Fibroblast of upper back skin (primary cell): Measurements from ENCODE around the gene CYP4F8.
A peak's percentile ranks its signal among the peaks of the same experiment; 100 is the strongest.

Experiments used
- DNase-seq: peaks from one replicate; pipeline ENCODE4 v3.0.0-alpha.2; 2013

The CYP4F8 gene

DNA sequence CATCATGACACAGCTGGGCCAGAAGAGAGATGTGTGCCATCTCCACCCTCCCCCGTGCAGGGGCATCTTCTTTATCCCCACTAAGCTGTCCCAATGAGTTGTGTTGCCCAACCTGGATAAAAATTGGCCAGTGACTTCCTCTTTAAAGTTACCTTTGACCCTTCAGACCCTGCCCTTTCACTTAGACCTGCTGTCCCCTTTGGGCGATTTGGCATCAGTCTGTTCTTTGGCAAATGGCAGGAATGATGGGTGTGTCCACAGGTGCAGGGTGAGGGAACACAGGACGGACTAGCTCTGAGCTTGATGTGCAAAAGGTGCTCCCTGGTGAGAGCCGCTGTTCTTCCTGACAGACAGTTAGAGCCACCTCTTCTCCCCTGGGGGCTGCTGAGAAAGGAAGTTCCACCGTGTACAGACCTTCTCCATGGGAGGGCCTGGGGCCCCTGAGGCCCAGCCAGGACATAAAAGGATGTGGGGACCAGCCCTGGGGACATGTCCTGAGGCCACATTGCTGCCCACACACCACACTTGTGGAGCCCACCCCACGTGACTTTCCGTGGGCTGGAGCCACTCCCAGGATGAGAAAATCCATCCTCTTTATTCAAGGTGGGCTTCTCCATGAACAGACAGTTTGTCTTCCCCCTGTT, 1.7 kb downstream of the CYP4F8 start:
- no peak for DNase-seq

GRCh38 chr19:15618321-15618720, 3.3 kb downstream of the CYP4F8 start:
- no peak for DNase-seq

DNA sequence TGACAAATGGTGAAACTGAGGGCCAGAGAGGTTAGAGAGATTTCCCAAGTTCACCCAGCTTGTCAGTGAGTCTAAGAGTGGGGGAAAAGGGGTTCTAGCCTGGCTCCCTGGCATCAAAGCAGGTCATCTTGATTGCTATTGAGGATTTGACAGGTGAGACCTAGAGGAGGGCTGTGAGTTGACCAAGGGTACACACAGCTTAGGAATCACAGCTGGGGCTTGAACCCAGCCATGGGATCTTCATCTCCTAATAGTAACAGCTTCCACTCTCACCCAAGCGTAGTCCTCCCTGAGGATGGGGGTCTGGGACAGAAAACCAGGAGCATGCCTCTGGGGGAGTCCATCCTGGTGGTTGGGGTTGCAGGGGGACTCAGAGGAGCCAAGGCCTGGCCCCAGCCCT, 6.8 kb downstream of the CYP4F8 start:
- no peak for DNase-seq

GRCh38 chr19:15622991-15623390, 8.0 kb downstream of the CYP4F8 start:
- no peak for DNase-seq

DNA sequence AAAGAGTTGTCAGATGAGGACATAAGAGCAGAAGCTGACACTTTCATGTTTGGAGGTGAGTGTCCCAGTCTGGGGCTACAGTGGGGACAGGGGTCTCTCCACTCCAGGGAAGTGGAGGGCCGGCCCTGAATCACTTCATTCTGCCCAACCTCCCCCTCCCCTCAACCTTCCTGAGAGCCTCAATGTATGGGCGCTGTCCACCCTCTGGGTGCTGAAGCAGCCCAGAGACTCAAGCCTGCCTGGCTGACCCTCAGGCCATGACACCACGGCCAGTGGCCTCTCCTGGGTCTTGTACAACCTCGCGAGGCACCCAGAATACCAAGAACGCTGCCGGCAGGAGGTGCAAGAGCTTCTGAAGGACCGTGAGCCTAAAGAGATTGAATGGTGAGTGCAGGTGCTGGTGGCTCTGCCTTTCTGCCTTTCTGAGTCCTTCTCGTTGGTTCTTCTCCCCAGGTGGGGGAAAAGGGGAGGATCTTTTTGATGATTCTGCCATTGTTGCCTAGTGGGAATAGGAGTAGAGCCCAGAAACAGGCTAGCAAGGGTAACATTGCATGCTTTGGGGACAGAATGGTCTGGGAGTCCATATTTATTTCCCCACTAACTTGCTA, 8.8 kb downstream of the CYP4F8 start:
- DNase-seq, result no peak

DNA sequence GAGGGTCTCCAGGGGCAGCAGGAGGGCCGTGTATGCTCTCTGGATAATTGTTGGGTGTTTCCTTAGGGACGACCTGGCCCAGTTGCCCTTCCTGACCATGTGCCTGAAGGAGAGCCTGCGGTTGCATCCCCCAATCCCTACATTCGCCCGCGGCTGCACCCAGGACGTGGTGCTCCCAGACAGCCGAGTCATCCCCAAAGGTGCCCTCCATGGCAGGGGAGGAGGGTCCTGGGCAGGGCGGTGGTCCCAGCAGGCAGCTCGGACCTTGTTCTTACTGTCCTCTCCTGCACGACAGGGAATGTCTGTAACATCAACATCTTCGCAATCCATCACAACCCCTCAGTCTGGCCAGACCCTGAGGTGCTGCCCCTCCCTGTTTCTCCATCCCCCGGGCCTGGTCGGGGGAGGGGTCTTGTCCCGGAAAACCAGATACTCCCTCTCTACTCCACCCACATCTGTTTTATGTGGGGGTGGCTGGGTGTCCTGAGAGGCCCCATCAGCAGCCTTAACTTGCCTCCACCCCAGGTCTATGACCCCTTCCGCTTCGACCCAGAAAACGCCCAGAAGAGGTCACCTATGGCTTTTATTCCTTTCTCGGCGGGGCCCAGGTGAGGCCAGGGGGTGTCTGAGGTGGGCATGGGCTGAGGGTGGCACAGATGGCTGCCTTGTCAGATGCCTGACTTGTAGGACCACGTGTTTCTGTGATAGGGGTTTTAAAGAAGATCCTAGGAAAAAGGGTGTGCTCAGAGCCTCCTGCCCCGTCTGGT, 13.4 kb downstream of the CYP4F8 start:
- DNase-seq, result no peak

- peak; percentile 26 for DNase-seq
Measured at GRCh38 chr19:15629003-15629880, 14.2 kb downstream of the CYP4F8 start.

DNA sequence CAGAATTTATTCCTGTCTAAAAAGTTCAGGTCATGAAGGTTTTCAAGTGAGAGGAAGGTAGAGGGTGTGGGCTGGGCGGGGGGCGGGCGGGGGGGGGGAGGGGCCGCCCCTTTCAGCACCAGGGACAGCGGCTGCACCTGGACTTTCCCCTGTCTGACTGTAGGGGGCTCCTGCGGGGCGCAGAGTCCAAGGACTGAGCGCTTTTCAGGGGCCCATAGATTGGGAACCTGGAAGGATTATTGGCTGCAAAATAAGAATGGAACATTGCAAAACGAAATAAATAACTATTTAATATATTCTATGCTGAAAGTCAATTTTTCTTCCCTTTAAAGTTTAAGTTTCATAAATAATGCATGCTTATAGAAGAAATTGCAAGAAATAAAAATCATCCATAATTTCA, 16.8 kb downstream of the CYP4F8 start:
- DNase-seq, result peak; percentile 1

GRCh38 chr19:15633082-15633835, 18.2 kb downstream of the CYP4F8 start:
- no peak for DNase-seq

DNA sequence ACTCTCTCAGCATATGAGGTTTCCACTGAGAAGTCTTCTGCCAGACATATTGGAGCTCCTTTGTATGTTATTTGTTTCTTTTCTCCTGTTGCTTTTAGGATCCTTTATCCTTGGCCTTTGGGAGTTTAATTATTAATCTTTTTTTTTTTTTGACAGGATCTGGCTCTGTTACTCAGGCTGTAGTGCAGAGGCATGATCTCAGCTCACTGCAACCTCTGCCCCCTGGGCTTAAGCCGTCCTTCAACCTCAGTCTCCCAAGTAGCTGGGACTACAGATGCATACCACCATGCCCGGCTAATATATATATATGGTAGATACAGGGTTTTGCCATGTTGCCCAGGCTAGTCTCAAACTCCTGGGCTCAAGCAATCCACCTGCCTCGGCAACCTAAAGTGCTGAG, 19.1 kb downstream of the CYP4F8 start:
- no peak for DNase-seq

DNA sequence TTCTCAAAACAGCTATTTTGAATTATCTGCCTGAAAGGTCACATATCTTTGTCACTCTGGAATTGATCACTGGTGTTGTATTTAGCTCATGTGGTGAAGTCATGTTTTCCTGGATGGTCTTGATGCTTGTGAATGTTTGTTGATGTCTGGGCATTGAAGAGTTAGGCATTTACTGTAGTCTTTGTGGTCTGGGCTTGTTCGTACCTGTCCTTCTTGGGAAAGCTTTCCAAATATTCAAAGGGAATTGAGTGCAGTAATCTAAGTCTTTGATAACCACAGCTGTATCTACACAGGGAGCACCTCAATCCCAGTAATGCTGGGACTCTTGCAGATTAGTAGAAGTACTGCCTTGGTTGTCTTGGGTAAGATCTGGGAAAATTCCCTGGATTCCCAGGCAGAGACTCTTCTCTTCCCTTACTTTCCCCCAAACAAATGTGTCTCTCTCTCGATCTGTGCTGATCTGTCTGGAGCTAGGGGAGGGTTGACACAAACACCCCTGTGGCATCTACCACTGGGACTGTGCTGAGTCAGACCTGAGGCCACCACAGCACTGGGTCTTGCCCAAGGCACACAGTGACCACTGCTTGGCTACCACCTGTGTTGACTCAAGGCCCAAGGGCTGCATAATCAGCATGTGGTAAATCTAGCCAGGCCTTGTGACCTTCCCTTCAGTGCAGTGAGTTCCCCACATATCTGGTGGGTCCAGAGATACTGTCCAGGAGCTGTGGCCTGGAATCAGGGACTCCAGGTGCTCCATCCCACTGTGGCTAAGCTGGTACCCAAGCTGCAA, 20.2 kb downstream of the CYP4F8 start:
- DNase-seq, result no peak

- no peak for DNase-seq
Measured at GRCh38 chr19:15636026-15636425, 21.0 kb downstream of the CYP4F8 start.

DNA sequence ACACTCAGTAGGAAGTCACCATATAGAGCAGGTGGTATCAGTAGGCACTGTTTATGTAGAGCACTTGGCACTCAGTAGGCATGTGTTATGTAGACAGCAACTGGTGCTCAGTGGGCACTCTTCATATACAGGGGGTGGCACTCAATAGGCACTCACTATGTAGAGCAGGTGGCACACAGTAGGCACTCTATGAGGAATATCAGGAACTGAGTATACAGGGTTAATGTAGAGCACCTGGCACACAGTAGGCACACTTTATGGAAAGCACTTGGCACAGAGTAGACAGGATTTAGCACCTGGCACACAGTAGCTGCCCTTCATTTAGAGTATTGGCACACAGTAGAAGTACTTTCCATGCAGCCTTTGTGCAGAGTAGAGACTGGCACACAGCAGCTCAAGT, 24.6 kb downstream of the CYP4F8 start:
- no peak for DNase-seq

DNA sequence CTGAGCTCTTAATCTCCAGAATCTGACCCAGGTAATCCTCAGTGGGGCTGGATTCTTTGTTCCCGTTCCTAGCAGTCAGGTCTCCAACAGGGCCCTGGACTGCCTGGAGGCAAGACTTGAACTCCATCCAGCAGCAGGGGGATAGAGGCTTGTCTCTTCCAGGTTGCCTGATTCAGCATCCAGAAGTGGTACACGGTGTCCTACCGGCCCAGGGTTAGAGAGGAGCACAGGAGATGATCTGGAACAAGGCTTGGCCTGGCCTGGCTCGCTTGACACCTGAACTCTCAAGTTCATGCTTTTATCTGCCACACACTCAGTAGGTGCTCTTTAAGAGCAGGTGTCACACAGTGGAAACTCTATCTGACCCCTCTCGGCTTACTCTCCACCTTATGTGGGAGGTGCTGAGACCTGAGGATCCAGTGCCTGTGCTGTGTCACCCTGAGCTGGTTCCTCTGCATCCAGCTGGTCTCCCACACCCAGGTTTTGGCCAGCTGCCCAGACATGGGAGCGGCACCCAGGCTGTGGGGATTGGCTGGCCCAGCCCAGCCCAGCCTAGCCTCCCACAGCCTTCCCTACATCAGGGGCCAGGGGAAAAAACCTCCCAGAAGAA, 25.4 kb downstream of the CYP4F8 start, which contains the start of gene CYP4F3:
Gene CYP4F3 (plus strand): TSS at position 604 of the 610 bp plus-strand sequence. CDS start 519 bp downstream, outside the sequence.
- DNase-seq, result no peak

- DNase-seq, result no peak
Measured at GRCh38 chr19:15640904-15641597, 26.0 kb downstream of the CYP4F8 start.

DNA sequence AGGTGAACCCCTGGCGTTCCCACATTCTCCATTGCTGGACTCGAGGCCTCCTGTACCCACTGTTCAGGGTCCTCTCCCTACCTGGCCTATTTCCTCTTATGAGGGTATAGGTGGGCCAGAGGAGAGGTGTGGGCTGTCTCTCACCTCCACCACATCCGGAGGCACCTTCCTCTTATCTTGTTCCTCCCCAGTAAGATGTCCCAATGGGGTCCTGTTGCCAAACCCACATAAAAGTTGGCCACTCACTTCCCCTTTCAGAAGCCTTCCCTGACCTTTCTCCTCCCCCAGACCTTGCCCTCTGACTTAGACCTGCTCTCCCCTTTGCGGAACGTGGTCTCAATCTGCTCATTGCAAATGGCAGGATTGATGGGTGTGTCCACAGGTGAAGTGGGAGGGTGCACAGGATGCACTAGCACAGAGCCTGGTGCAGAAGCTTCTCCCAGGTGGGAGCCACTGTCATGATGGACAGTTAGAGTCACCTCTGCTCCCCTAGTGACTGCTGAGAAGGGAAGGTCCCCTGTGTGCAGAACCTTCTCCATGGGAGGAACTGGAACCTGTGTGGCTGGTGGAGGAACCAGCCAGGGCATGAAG, 27.0 kb downstream of the CYP4F8 start:
- DNase-seq, result no peak

DNA sequence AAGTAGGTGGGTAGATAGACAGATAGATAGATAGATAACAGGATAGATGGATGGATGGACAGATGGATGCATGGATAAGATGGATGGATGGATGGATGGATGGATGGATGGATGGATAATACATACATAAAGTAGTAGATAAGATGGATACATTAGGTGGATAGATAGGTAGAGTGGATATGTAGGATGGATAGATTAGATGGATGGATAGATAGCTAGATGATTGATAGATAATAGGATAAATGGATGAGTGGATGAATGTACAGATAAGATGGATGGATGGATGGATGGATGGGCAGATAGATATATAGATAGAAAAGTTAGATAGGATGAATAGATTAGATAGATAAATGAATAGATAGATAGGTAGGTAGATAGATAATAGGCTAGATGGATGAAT, 27.8 kb downstream of the CYP4F8 start:
- no peak for DNase-seq

GRCh38 chr19:15643387-15643786, 28.4 kb downstream of the CYP4F8 start:
- no peak for DNase-seq

- no peak for DNase-seq
Measured at GRCh38 chr19:15644066-15644741, 29.2 kb downstream of the CYP4F8 start.
